Neural progenitor cell (in vitro differentiated cells): Measurements from ENCODE around the gene MMEL1.

Source experiments
- EZH2 ChIP-seq: fragments of 200-600 bp; sonication (generic); IDR thresholded peaks from 2 replicates; pipeline ENCODE4 v1.6.1; 2017; ENCODE audit warnings: antibody characterized with exemption, mild to moderate bottlenecking, moderate library complexity
- EZH2phosphoT487 ChIP-seq: fragments of 200-600 bp; sonication (generic); IDR thresholded peaks from 2 replicates; pipeline ENCODE4 v1.6.1; 2017; ENCODE audit warnings: antibody characterized with exemption
- TF ChIP-seq, protein P1 (sequence below): fragments of 200-600 bp; sonication (generic); IDR thresholded peaks from 2 replicates; pipeline ENCODE4 v1.5.1; 2017; ENCODE audit warnings: antibody characterized with exemption, mild to moderate bottlenecking

DNA sequence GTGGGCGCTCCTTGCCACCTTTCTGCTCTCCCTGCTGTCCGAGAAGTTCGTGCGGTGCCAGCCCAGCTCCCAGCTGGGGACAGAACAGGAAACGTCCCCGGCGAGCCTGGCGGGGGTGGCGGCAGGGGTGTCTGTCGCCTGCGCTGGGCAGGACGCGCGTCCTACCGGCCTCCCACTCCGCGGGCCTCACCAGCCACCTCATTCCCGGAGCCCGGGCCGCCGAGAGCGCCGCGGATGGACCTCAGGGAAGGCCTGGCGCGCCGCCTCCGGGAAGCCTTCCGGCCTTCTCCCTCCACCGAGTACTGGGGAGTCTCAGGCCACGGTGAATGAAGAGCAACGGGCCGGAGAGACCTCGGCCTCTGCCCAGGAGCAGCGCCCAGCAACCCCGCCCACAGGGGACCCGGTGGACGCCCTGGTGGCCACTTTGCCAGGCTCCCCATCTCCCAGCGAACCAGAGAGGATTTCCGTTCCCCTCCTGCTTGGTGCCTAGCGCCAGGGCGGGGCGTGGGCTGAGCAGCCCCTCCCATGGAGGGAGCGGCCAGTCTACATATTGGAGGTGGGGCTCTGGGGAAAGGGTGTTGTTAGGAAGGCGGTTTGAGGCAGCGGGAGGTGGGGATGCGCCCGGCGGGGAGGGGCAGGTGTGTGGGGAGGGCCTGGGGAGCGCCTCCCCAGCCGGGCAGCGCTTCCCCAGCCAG lies 86.2 kb downstream of the MMEL1 start:
- TF ChIP-seq, protein P1, sequence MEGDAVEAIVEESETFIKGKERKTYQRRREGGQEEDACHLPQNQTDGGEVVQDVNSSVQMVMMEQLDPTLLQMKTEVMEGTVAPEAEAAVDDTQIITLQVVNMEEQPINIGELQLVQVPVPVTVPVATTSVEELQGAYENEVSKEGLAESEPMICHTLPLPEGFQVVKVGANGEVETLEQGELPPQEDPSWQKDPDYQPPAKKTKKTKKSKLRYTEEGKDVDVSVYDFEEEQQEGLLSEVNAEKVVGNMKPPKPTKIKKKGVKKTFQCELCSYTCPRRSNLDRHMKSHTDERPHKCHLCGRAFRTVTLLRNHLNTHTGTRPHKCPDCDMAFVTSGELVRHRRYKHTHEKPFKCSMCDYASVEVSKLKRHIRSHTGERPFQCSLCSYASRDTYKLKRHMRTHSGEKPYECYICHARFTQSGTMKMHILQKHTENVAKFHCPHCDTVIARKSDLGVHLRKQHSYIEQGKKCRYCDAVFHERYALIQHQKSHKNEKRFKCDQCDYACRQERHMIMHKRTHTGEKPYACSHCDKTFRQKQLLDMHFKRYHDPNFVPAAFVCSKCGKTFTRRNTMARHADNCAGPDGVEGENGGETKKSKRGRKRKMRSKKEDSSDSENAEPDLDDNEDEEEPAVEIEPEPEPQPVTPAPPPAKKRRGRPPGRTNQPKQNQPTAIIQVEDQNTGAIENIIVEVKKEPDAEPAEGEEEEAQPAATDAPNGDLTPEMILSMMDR, result peak; percentile 20
- TF ChIP-seq EZH2 (no peak), EZH2phosphoT487 (no peak)
